K562 (cell line): ENCODE data around the gene LINGO3. TPM values are rescaled to one million over a fixed set of nuclear protein-coding genes. Genes with fewer than 3 reads are reported as not detected.
A peak's percentile ranks its signal among the peaks of the same experiment; 100 is the strongest.

Experiments
- ATAC-seq: fragments of 200-7000 bp; cut with Tn5 transposase; 3 replicates; pipeline ENCODE4 v1.9.1; 2020; ENCODE audit warnings: moderate library complexity
- BruUV-seq: library from RNA; stranded (reverse); fragments of 400-500 nt; replicated peaks from 2 replicates; lab custom pipeline; 2021; lab: Mats Ljungman, UMichigan
- CTCF ChIA-PET: fragments of 300-600 bp; formaldehyde crosslinking; extraction: SDS; loops from one replicate; lab custom pipeline; 2021; ENCODE audit warnings: low intra/inter-chr PET ratio; lab: Yijun Ruan, JAX
- POLR2A ChIA-PET: fragments of 300-600, 350-650 bp; sonication (Branson Sonifier 250); formaldehyde crosslinking; extraction: SDS; loops from one replicate; lab custom pipeline; 2021; ENCODE audit warnings: antibody characterized with exemption, inconsistent platforms; lab: Yijun Ruan, JAX
- DNase-seq, 4 experiments: peaks; one replicate each; pipeline versions ENCODE4 v3.0.0 to v3.0.0-alpha.2; 2011 to 2018; ENCODE audit warnings: low spot score in 3 of 4, mixed read lengths in 3 of 4; ENCODE audit errors: extremely low read depth in 1 of 4
- FAIRE-seq: peaks from 2 replicates; lab custom pipeline; 2011; peaks lifted over from hg19 to GRCh38; lab: Jason Lieb, UNC
- H2AFZ ChIP-seq: 2 replicates; pipeline ENCODE4 v1.6.0; 2011; ENCODE audit warnings: low read depth, low read length, control low read depth, inconsistent platforms
- H3K27ac ChIP-seq: fragments of 200-600 bp; 3 replicates; pipeline ENCODE4 v1.8.0; 2011; ENCODE audit warnings: low read depth, mild to moderate bottlenecking, control low read depth, inconsistent platforms, low read length, moderate library complexity, mixed read lengths; ENCODE audit errors: extremely low read depth
- H3K27me3 ChIP-seq, 2 experiments: fragments of 300-600 bp in 1 of 2; 2 replicates in 1 of 2; 3 replicates in 1 of 2; pipeline versions ENCODE4 v1.6.0 to v1.8.0; 2011; ENCODE audit warnings: inconsistent platforms in 2 of 2, low read length in 2 of 2, mild to moderate bottlenecking in 1 of 2, mixed read lengths in 1 of 2, moderate library complexity in 1 of 2; ENCODE audit not compliant: control insufficient read depth in 2 of 2, insufficient read depth in 2 of 2
- H3K36me3 ChIP-seq: fragments of 300-600 bp; 3 replicates; pipeline ENCODE4 v1.8.0; 2011; ENCODE audit warnings: mild to moderate bottlenecking, low read length, inconsistent platforms; ENCODE audit not compliant: control insufficient read depth, insufficient read depth
- H3K4me1 ChIP-seq, 2 experiments: fragments of 200-600 bp in 1 of 2; replicated peaks in 1 of 2; 2 replicates in 1 of 2; 3 replicates in 1 of 2; pipeline versions ENCODE4 v1.5.1 to v1.8.0; 2011; ENCODE audit warnings: inconsistent platforms in 2 of 2, low read length in 2 of 2, mild to moderate bottlenecking in 1 of 2, mixed read lengths in 1 of 2, moderate library complexity in 1 of 2; ENCODE audit not compliant: control insufficient read depth in 2 of 2, insufficient read depth in 2 of 2
- H3K4me2 ChIP-seq: 2 replicates; pipeline ENCODE4 v1.6.1; 2011; ENCODE audit warnings: low read length, control low read depth, inconsistent platforms, mixed read lengths; ENCODE audit not compliant: insufficient read depth
- H3K4me3 ChIP-seq: fragments of 200-600 bp; sonication (generic), shearing (Covaris generic); 2 replicates; pipeline ENCODE4 v1.5.1; 2016; ENCODE audit warnings: control low read depth, inconsistent platforms
- H3K79me2 ChIP-seq: fragments of 200-600 bp; 3 replicates; pipeline ENCODE4 v1.8.0; 2011; ENCODE audit warnings: low read length, inconsistent platforms; ENCODE audit not compliant: control insufficient read depth, insufficient read depth
- H3K9ac ChIP-seq, 2 experiments: 2 replicates each; pipeline versions ENCODE4 v1.6.0 to v1.6.1; 2011; ENCODE audit warnings: low read depth in 2 of 2, low read length in 2 of 2, control low read depth in 1 of 2, inconsistent platforms in 1 of 2, mild to moderate bottlenecking in 1 of 2, mixed read lengths in 1 of 2; ENCODE audit not compliant: insufficient read depth in 1 of 2
- H3K9me1 ChIP-seq: one replicate; pipeline ENCODE4 v1.6.0; 2011; ENCODE audit warnings: inconsistent platforms, mild to moderate bottlenecking, low read length, moderate library complexity; ENCODE audit not compliant: control insufficient read depth, insufficient read depth
- H3K9me3 ChIP-seq: replicated peaks from 2 replicates; pipeline ENCODE4 v1.5.1; 2011; ENCODE audit warnings: low read depth, low read length, inconsistent platforms; ENCODE audit not compliant: control insufficient read depth, insufficient read depth
- H4K20me1 ChIP-seq: replicated peaks from 2 replicates; pipeline ENCODE4 v1.6.1; 2011; ENCODE audit warnings: low read length, inconsistent platforms, mixed read lengths; ENCODE audit not compliant: control insufficient read depth, insufficient read depth
- ARID2 ChIP-seq: fragments of 450-650 bp; IDR thresholded peaks from 2 replicates; pipeline ENCODE4 v1.6.1; 2017; ENCODE audit warnings: antibody characterized with exemption, mild to moderate bottlenecking
- E2F6 ChIP-seq, 2 experiments: IDR thresholded peaks; 2 replicates each; pipeline ENCODE4 v1.6.1; 2011; ENCODE audit warnings: borderline replicate concordance in 1 of 2, control low read depth in 1 of 2, low read depth in 1 of 2, low read length in 1 of 2, mild to moderate bottlenecking in 1 of 2, mixed read lengths in 1 of 2, moderate library complexity in 1 of 2; ENCODE audit not compliant: insufficient read depth in 1 of 2, insufficient read length in 1 of 2, poor library complexity in 1 of 2, severe bottlenecking in 1 of 2; ENCODE audit errors: extremely low read depth in 1 of 2
- ELK1 ChIP-seq: sonication (generic); formaldehyde crosslinking; IDR thresholded peaks from 2 replicates; pipeline ENCODE4 v1.8.1; 2022; ENCODE audit warnings: missing genetic modification reagents
- ESRRA ChIP-seq: fragments of 450-650 bp; IDR thresholded peaks from 2 replicates; pipeline ENCODE4 v1.6.1; 2014; ENCODE audit warnings: low read depth, mild to moderate bottlenecking, moderate library complexity, borderline replicate concordance
- HLTF ChIP-seq: fragments of 450-650 bp; IDR thresholded peaks from 2 replicates; pipeline ENCODE4 v1.6.1; 2016
- JUND ChIP-seq, 2 experiments: IDR thresholded peaks; 2 replicates in 1 of 2; 3 replicates in 1 of 2; pipeline ENCODE4 v1.6.1; 2011; ENCODE audit warnings: borderline replicate concordance in 2 of 2, low read depth in 2 of 2, low read length in 2 of 2, improper control_type of control experiment in 1 of 2, missing biosample characterization in 1 of 2, missing genetic modification characterization in 1 of 2, missing genetic modification reagents in 1 of 2
- MAX ChIP-seq: sonication (generic); formaldehyde crosslinking; IDR thresholded peaks from 2 replicates; pipeline ENCODE4 v1.9.0; 2022; ENCODE audit warnings: mild to moderate bottlenecking, missing genetic modification reagents
- MAZ ChIP-seq, 2 experiments: fragments of 450-650 bp in 1 of 2; sonication (generic) in 1 of 2; formaldehyde crosslinking; IDR thresholded peaks in 1 of 2; conservative IDR thresholded peaks in 1 of 2; 2 replicates each; pipeline versions ENCODE4 v1.4.0 to v1.5.0; 2020; ENCODE audit warnings: mild to moderate bottlenecking in 1 of 2, missing genetic modification reagents in 1 of 2
- PML ChIP-seq: IDR thresholded peaks from 2 replicates; pipeline ENCODE4 v1.6.1; 2012; ENCODE audit warnings: low read length, inconsistent platforms
- POLR2G ChIP-seq: fragments of 200-400 bp; formaldehyde crosslinking; IDR thresholded peaks from 2 replicates; pipeline ENCODE4 v1.6.1; 2017; ENCODE audit warnings: low read depth, mild to moderate bottlenecking, antibody characterized with exemption, low read length, moderate library complexity
- RUNX1 ChIP-seq: sonication (generic); IDR thresholded peaks from 2 replicates; pipeline ENCODE4 v1.6.1; 2016; ENCODE audit warnings: antibody characterized with exemption, low read depth
- SNIP1 ChIP-seq: fragments of 450-650 bp; IDR thresholded peaks from 2 replicates; pipeline ENCODE4 v1.7.1; 2017; ENCODE audit warnings: low read depth, mild to moderate bottlenecking
- ZBTB49 ChIP-seq: sonication (generic); formaldehyde crosslinking; IDR thresholded peaks from 2 replicates; pipeline ENCODE4 v1.8.0; 2022; ENCODE audit warnings: missing genetic modification reagents, mild to moderate bottlenecking, borderline replicate concordance
- ZNF239 ChIP-seq: fragments of 250-450 bp; sonication (Bioruptor Pico); IDR thresholded peaks from 2 replicates; pipeline ENCODE4 v1.4.0; 2020; ENCODE audit warnings: mild to moderate bottlenecking
- whole genome bisulfite sequencing: fragments of 100-300 bp; shearing (Covaris generic); methylation state at CpG from one replicate; pipeline ENCODE4 v1.1.6; 2016; ENCODE audit warnings: low coverage, mixed read lengths; ENCODE audit not compliant: insufficient coverage; ENCODE audit errors: missing lambda C conversion rate; 5-methylcytosine and 5-hydroxymethylcytosine counted together
- in situ Hi-C: fragments of 300-500 bp; cut with MboI; formaldehyde crosslinking; loops from 4 replicates; pipeline ENCODE4 v1.15.0; 2018; ENCODE audit warnings: inconsistent platforms, mixed read lengths
- intact Hi-C: fragments of 100-400 bp; cut with micrococcal nuclease; formaldehyde crosslinking; loops from 2 replicates; pipeline ENCODE4 v1.14.2; 2022
- polyA plus RNA-seq, 8 experiments: library from polyadenylated mRNA; depleted of rRNA in 4 of 8; stranded (reverse) in 5 of 8; unstranded in 3 of 8; fragments of >200 nt; fragmentation: Nextera tagmentation in 2 of 8; fragmentation: Illumina TruSeq in 1 of 8; extraction: Ambion mirVana in 2 of 8; extraction: Trizol in 1 of 8; gene quantifications; 2 replicates each; pipeline versions ENCODE4 v1.2.1 to v1.2.3, GENCODE V29; 2011 to 2014; ENCODE audit warnings: inconsistent platforms in 1 of 8, missing spikeins in 1 of 8
- total RNA-seq, 7 experiments: library from RNA; depleted of rRNA in 6 of 7; stranded (reverse); fragments of >200 nt in 6 of 7; fragmentation: Illumina TruSeq in 2 of 7; extraction: Trizol in 2 of 7; gene quantifications; 2 replicates each; pipeline versions ENCODE4 v1.2.1 to v1.2.3, GENCODE V29; 2011 to 2021; ENCODE audit warnings: low replicate concordance in 1 of 7

LINGO3 gene
- total and polyA plus RNA-seq, 9 of the 15 experiments (the other 6 are each of a cell fraction or from before 2014, with no cell fraction given), result 0.03 to 0.05 (median 0.03) TPM; not detected in 6

DNA sequence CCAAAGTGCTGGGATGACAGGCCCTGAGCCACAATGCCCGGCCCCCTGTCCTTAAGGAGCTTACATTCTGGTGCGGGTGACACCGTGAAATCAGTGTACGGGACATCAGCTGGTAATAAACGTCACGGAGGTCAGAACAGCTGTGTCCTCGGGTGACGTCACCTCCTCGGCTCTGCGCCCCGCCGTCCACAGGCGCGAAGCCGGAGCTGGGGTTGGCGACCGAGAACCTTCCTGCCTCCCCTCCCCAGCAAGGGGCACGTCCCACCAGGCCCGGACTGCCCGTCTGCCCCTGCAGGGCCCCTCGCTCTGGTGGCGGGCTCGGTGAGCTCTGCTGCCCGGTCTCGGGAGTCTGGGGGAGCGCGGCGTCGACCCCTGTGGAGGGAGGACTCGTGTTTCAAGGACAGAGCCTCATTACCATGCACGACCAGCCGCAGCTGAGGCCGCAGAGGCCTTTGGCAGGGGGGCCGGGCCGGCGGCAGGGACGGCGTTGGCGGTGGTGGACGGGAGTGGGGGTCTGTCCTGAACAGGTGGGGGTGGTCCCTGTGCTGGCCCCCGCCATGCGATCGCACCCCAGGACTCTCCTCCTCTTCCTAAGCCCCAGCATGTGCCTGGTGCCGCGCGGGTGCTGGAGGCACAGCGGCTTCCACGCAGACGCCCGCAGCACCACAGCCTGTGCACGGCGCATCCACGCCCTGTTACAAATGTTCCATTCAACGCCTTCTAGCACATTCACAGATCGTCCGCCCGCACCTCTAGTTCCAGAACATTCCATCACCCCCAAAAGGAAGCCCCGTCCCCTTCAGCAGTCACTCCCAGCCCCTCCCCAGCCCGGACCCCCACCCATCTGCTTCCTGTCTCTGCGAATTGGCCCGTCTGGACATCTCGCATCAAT is 5.4 kb downstream of the LINGO3 start:
- CTCF ChIA-PET, result no interaction called here
- intact Hi-C loops, result no loop called here
- WGBS, result 36% methylated on average over 41 of the region's 62 CpGs
- TF ChIP-seq ZNF239 (no peak), ARID2 (no peak), ESRRA (0 out of 2 replicates have a peak, but pooled peaks have one; percentile 25), RUNX1 (no peak), E2F6 (IDR thresholded peaks at IDR 0.05; ENCODE audit: borderline replicate concordance in 1 of 2, extremely low read depth in 1 of 2, insufficient read depth in 1 of 2, insufficient read length in 1 of 2, low read depth in 1 of 2, low read length in 1 of 2, poor library complexity in 1 of 2, severe bottlenecking in 1 of 2) (peak in 1 of 2 experiments; percentile 68), PML (no peak; the same call in 1 of the 2 replicates), SNIP1 (no peak), ZBTB49 (CRISPR knock-in tag) (no peak), MAZ (CRISPR knock-in tag; conservative IDR thresholded peaks at IDR 0.05 in 1 of 2, IDR thresholded peaks at IDR 0.05 in 1 of 2) (no peak), ELK1 (CRISPR knock-in tag) (no peak), JUND (IDR thresholded peaks at IDR 0.05; ENCODE audit: borderline replicate concordance, low read depth, low read length) (peak; percentile 86), JUND (tag; IDR thresholded peaks at IDR 0.05; ENCODE audit: borderline replicate concordance, low read depth, low read length) (peak; percentile 81), HLTF (no peak), MAX (CRISPR knock-in tag) (no peak; the same call in 1 of the 2 replicates), POLR2G (peak; percentile 38; the same call in 1 of the 2 replicates)

More for the DNA sequence above, 5.4 kb downstream of the LINGO3 start:
- DNase-seq (peak; percentile 42 to 65 (median 51)), ATAC-seq (peak; percentile 55), FAIRE-seq (peak; percentile 6)
- Histone ChIP-seq H3K9ac (peak overlapping the region in 1 of 2 experiments; percentile 68; a peak in 2 of 4 replicates), H3K27me3 (peaks cover 0 to 13% of the 10 kb centered on the region in 2 experiments; a peak in 2 of 5 replicates), H3K79me2 (no peaks in the 10 kb centered on the region), H3K27ac (no peak overlapping the region), H3K4me3 (no peak overlapping the region), H3K9me1 (peaks cover 3% of the 10 kb centered on the region), H4K20me1 (no peaks in the 10 kb centered on the region), H3K36me3 (no peaks in the 10 kb centered on the region), H3K9me3 (no peaks in the 10 kb centered on the region), H3K4me1 (peaks cover 6 to 46% of the 10 kb centered on the region in 2 experiments; a peak in 4 of 5 replicates), H2AFZ (no peak overlapping the region), H3K4me2 (no peak overlapping the region)
- POLR2A ChIA-PET, result interaction anchor here (0.7 to 1.2 kb wide), 5 partner anchors 8 to 132 kb away, joined by 3 to 4 read pairs (median 3); no protein-coding TSS in a partner anchor
- in situ Hi-C loops, result no loop called here
- no TSS peak for BruUV-seq
